IPS-18c (cell line): Measurements from ENCODE around the gene HYI.
"Not testable (repeated sequence)": the region's sequence is repeated elsewhere in the genome, so short reads cannot be mapped to it uniquely, and the experiment has no call there.

Source experiments
- H3K4me3 ChIP-seq: 2 replicates; pipeline ENCODE4 v1.7.0; 2013; ENCODE audit warnings: low read depth, mild to moderate bottlenecking, low read length, moderate library complexity; ENCODE audit not compliant: insufficient read depth
- H3K9me3 ChIP-seq: one replicate; pipeline ENCODE4 v1.6.1; 2013; ENCODE audit warnings: mild to moderate bottlenecking, low read length, moderate library complexity; ENCODE audit not compliant: control insufficient read depth, insufficient read depth

HYI gene

GRCh38 chr1:43453442-43454269 lies at the start of gene HYI:
HYI (minus strand) TSS chr1:43453931; CDS start chr1:43453793, 138 bp downstream.
- Histone ChIP-seq H3K4me3 (peak within 1 kb of the TSS; percentile 55), H3K9me3 (no peaks in the 10 kb centered on the region)

- H3K4me3 ChIP-seq, H3K9me3 ChIP-seq: not testable (repeated sequence)
Measured at GRCh38 chr1:43501806-43502205, 48.1 kb upstream of the HYI start.

- H3K9me3 ChIP-seq = peaks cover 2% of the 10 kb centered on the region
- no peak overlapping the region for H3K4me3 ChIP-seq
Measured at GRCh38 chr1:43499898-43500297, 46.2 kb upstream of the HYI start.

GRCh38 chr1:43495204-43495603 lies 41.5 kb upstream of the HYI start:
- peaks cover 6% of the 10 kb centered on the region for H3K9me3 ChIP-seq
- H3K4me3 ChIP-seq = no peak overlapping the region

- Histone ChIP-seq H3K9me3 (peaks cover 6% of the 10 kb centered on the region), H3K4me3 (no peak overlapping the region)
Measured at GRCh38 chr1:43493661-43494450, 40.1 kb upstream of the HYI start.

GRCh38 chr1:43492826-43493225 lies 39.1 kb upstream of the HYI start:
- H3K4me3 ChIP-seq = no peak overlapping the region
- H3K9me3 ChIP-seq = peaks cover 6% of the 10 kb centered on the region

- Histone ChIP-seq H3K9me3 (peaks cover 6% of the 10 kb centered on the region), H3K4me3 (no peak overlapping the region)
Measured at GRCh38 chr1:43491061-43491460, 37.3 kb upstream of the HYI start.

- Histone ChIP-seq H3K9me3 (peaks cover 8% of the 10 kb centered on the region), H3K4me3 (no peak overlapping the region)
Measured at GRCh38 chr1:43488165-43488564, 34.4 kb upstream of the HYI start.

GRCh38 chr1:43484367-43484766 lies 30.6 kb upstream of the HYI start:
- H3K4me3 ChIP-seq = no peak overlapping the region
- H3K9me3 ChIP-seq = peaks cover 2% of the 10 kb centered on the region

- Histone ChIP-seq H3K4me3 (no peak overlapping the region), H3K9me3 (peaks cover 2% of the 10 kb centered on the region)
Measured at GRCh38 chr1:43482215-43482614, 28.5 kb upstream of the HYI start.

- no peak overlapping the region for H3K4me3 ChIP-seq
- H3K9me3 ChIP-seq = peaks cover 2% of the 10 kb centered on the region
Measured at GRCh38 chr1:43481491-43481890, 27.8 kb upstream of the HYI start.

GRCh38 chr1:43479414-43479813 lies 25.7 kb upstream of the HYI start:
- H3K4me3 ChIP-seq = no peak overlapping the region
- H3K9me3 ChIP-seq = peaks cover 2% of the 10 kb centered on the region

GRCh38 chr1:43477716-43478115 lies 24.0 kb upstream of the HYI start:
- no peak overlapping the region for H3K4me3 ChIP-seq
- no peaks in the 10 kb centered on the region for H3K9me3 ChIP-seq

GRCh38 chr1:43475611-43476401 lies 22.1 kb upstream of the HYI start:
- not testable (repeated sequence) for H3K4me3 ChIP-seq, H3K9me3 ChIP-seq

- Histone ChIP-seq H3K9me3 (no peaks in the 10 kb centered on the region), H3K4me3 (no peak overlapping the region)
Measured at GRCh38 chr1:43473463-43473862, 19.7 kb upstream of the HYI start.

GRCh38 chr1:43472463-43473151 lies 18.9 kb upstream of the HYI start:
- H3K4me3 ChIP-seq, H3K9me3 ChIP-seq: not testable (repeated sequence)

GRCh38 chr1:43472087-43472462 lies 18.3 kb upstream of the HYI start:
- Histone ChIP-seq H3K9me3 (no peaks in the 10 kb centered on the region), H3K4me3 (no peak overlapping the region)
